Sigmoid colon (tissue), 7 donors: Measurements from ENCODE around the gene TCERG1L. TPM values are rescaled to one million over a fixed set of nuclear protein-coding genes. Genes with fewer than 3 reads are reported as not detected.

ENCODE experiments used
- DNase-seq: peaks from one replicate; pipeline ENCODE4 v3.0.0-alpha.2; 2019
- H3K27ac ChIP-seq, 4 donors: fragments of 200-600 bp; sonication (generic); one replicate each; pipeline ENCODE4 v1.5.1; 2016 to 2019; ENCODE audit warnings: mild to moderate bottlenecking in 1 of 4
- H3K27me3 ChIP-seq, 3 donors: fragments of 200-600 bp; sonication (generic); one replicate each; pipeline ENCODE4 v1.5.1; 2019; ENCODE audit warnings: mild to moderate bottlenecking in 1 of 3
- H3K36me3 ChIP-seq, 4 donors: fragments of 200-600 bp; sonication (generic); one replicate each; pipeline ENCODE4 v1.5.1; 2016 to 2019
- H3K4me1 ChIP-seq, 4 donors: fragments of 200-600 bp; sonication (generic); one replicate each; pipeline ENCODE4 v1.5.1; 2017 to 2019
- H3K4me3 ChIP-seq, 4 donors: fragments of 200-600 bp; sonication (generic); one replicate each; pipeline ENCODE4 v1.5.1; 2017 to 2019; ENCODE audit warnings: mild to moderate bottlenecking in 2 of 4, moderate library complexity in 1 of 4
- H3K9me3 ChIP-seq, 4 donors: fragments of 200-600 bp in 3 of 4; sonication (generic) in 3 of 4; one replicate each; pipeline versions ENCODE4 v1.5.1 to v1.6.1; 2013 to 2019
- CTCF ChIP-seq, 4 experiments: fragments of 450-650 bp in 3 of 4; fragments of 200-600 bp in 1 of 4; IDR thresholded peaks; one replicate each; pipeline ENCODE4 v1.5.1; 2016 to 2019; ENCODE audit warnings: antibody characterized with exemption in 4 of 4, mild to moderate bottlenecking in 3 of 4, moderate library complexity in 2 of 4
- EP300 ChIP-seq, 4 donors: sonication (generic); formaldehyde crosslinking; IDR thresholded peaks; one replicate each; pipeline ENCODE4 v1.6.1; 2017; ENCODE audit warnings: antibody characterized with exemption in 4 of 4
- POLR2A ChIP-seq, 2 donors: fragments of 450-650 bp; IDR thresholded peaks; one replicate each; pipeline ENCODE4 v1.6.1; 2016; ENCODE audit warnings: antibody characterized with exemption in 2 of 2, mild to moderate bottlenecking in 2 of 2, moderate library complexity in 2 of 2
- POLR2AphosphoS5 ChIP-seq, 4 donors: sonication (generic); formaldehyde crosslinking; IDR thresholded peaks; one replicate each; pipeline ENCODE4 v1.6.1; 2017; ENCODE audit warnings: antibody characterized with exemption in 4 of 4
- WGBS, 2 donors: extraction: QIAGEN DNeasy Blood & Tissue Kit; methylation state at CpG; one replicate each; pipeline ENCODE4 v1.1.7; 2013; 5-methylcytosine and 5-hydroxymethylcytosine counted together
- intact Hi-C: fragments of 100-400 bp; cut with DNase I; formaldehyde crosslinking; loops from one replicate; pipeline ENCODE4 v1.15.1; 2023
- polyA plus RNA-seq, 3 donors: library from polyadenylated mRNA; stranded (reverse); fragments of 200-250 nt; gene quantifications; one replicate each; pipeline ENCODE4 v1.2.3, GENCODE V29; 2013
- total RNA-seq, 4 donors: library from RNA; depleted of rRNA; stranded (reverse); fragments of >200 nt; gene quantifications; one replicate each; pipeline ENCODE4 v1.1.0, GENCODE V29; 2016
- donor health status: healthy with polysubstance abuse.
- donor health status: Bipolar disorder and iron deficiency.
- donor health status: healthy.

TCERG1L gene
- total and polyA plus RNA-seq, 7 donors = under 0.01 to 0.55 (median 0.10) TPM; not detected in 4

GRCh38 chr10:131346456-131346855 is 34.9 kb upstream of the TCERG1L start:
- intact Hi-C loops = no loop called here
- H3K36me3 ChIP-seq = no peaks in the 10 kb centered on the region
- H3K9me3 ChIP-seq = no peaks in the 10 kb centered on the region
- TF ChIP-seq POLR2AphosphoS5 (IDR thresholded peaks at IDR 0.05) (no peak), POLR2A (IDR thresholded peaks at IDR 0.05) (no peak)
- no peak for DNase-seq
- WGBS, 2 donors = 35 to 59% methylated on average over 5 of the region's 5 CpGs
- no peak overlapping the region for H3K27ac ChIP-seq
- H3K4me3 ChIP-seq = no peak overlapping the region
- H3K27me3 ChIP-seq = peaks cover 0 to 21% (median 0%) of the 10 kb centered on the region in 3 donors
- H3K4me1 ChIP-seq = no peaks in the 10 kb centered on the region

- Histone ChIP-seq H3K4me3 (no peak overlapping the region), H3K4me1 (no peaks in the 10 kb centered on the region), H3K9me3 (no peaks in the 10 kb centered on the region), H3K27ac (no peak overlapping the region), H3K36me3 (no peaks in the 10 kb centered on the region), H3K27me3 (peaks cover 0 to 21% (median 0%) of the 10 kb centered on the region in 3 donors)
- TF ChIP-seq EP300 (IDR thresholded peaks at IDR 0.05) (no peak), CTCF (IDR thresholded peaks at IDR 0.05) (no peak), POLR2A (IDR thresholded peaks at IDR 0.05) (no peak), POLR2AphosphoS5 (IDR thresholded peaks at IDR 0.05) (no peak)
- WGBS, 2 donors = 83 to 90% methylated on average over 11 of the region's 11 CpGs
- intact Hi-C loops = no loop called here
- DNase-seq = no peak
Observed at GRCh38 chr10:131345691-131346090, 34.2 kb upstream of the TCERG1L start.

GRCh38 chr10:131344747-131345146 is 33.2 kb upstream of the TCERG1L start:
- no peak for DNase-seq
- no peak overlapping the region for H3K27ac ChIP-seq
- peaks cover 0 to 16% (median 0%) of the 10 kb centered on the region in 3 donors for H3K27me3 ChIP-seq
- TF ChIP-seq POLR2AphosphoS5 (IDR thresholded peaks at IDR 0.05) (no peak), POLR2A (IDR thresholded peaks at IDR 0.05) (no peak), EP300 (IDR thresholded peaks at IDR 0.05) (no peak), CTCF (IDR thresholded peaks at IDR 0.05) (no peak)
- H3K4me1 ChIP-seq = no peaks in the 10 kb centered on the region
- no peaks in the 10 kb centered on the region for H3K9me3 ChIP-seq
- WGBS, 2 donors = 83 to 87% methylated on average over 7 of the region's 7 CpGs
- no peak overlapping the region for H3K4me3 ChIP-seq
- intact Hi-C loops = no loop called here
- no peaks in the 10 kb centered on the region for H3K36me3 ChIP-seq

GRCh38 chr10:131337741-131338140 is 26.2 kb upstream of the TCERG1L start:
- peaks cover 0 to 14% (median 0%) of the 10 kb centered on the region in 3 donors for H3K27me3 ChIP-seq
- no peak overlapping the region for H3K27ac ChIP-seq
- no peaks in the 10 kb centered on the region for H3K9me3 ChIP-seq
- no peak overlapping the region for H3K4me3 ChIP-seq
- DNase-seq = no peak
- no peaks in the 10 kb centered on the region for H3K36me3 ChIP-seq
- WGBS, 2 donors = 75 to 78% methylated on average over 5 of the region's 5 CpGs
- TF ChIP-seq POLR2A (IDR thresholded peaks at IDR 0.05) = no peak
- TF ChIP-seq CTCF (IDR thresholded peaks at IDR 0.05) = no peak
- TF ChIP-seq POLR2AphosphoS5 (IDR thresholded peaks at IDR 0.05) = no peak
- H3K4me1 ChIP-seq = no peaks in the 10 kb centered on the region
- intact Hi-C loops = no loop called here

- no peak for DNase-seq
- Histone ChIP-seq H3K27me3 (peaks cover 0 to 14% (median 0%) of the 10 kb centered on the region in 3 donors), H3K27ac (no peak overlapping the region), H3K36me3 (no peaks in the 10 kb centered on the region), H3K9me3 (no peaks in the 10 kb centered on the region), H3K4me1 (no peaks in the 10 kb centered on the region), H3K4me3 (no peak overlapping the region)
- TF ChIP-seq POLR2A (IDR thresholded peaks at IDR 0.05) (no peak), POLR2AphosphoS5 (IDR thresholded peaks at IDR 0.05) (no peak), CTCF (IDR thresholded peaks at IDR 0.05) (no peak), EP300 (IDR thresholded peaks at IDR 0.05) (no peak)
- intact Hi-C loops = no loop called here
Observed at GRCh38 chr10:131332821-131333220, 21.3 kb upstream of the TCERG1L start.
